ENCODE data around the gene FOXP1. TPM values are rescaled to one million over a fixed set of nuclear protein-coding genes. Genes with fewer than 3 reads are reported as not detected.

The FOXP1 gene
- total RNA-seq, 4 donors from 2014 or later = 86.4 to 107 (median 93.8) TPM

GRCh38 chr3:71351403-71352149 is 232.0 kb downstream of the FOXP1 start:
- DNase-seq (ENCODE audit: low spot score in 2 of 2) = no peak
- peaks cover 0 to 4% (median 0%) of the 10 kb centered on the region in 3 donors for H3K36me3 ChIP-seq
- H3K9me3 ChIP-seq = no peaks in the 10 kb centered on the region
- H3K27me3 ChIP-seq = no peaks in the 10 kb centered on the region
- TF ChIP-seq POLR2A (IDR thresholded peaks at IDR 0.05) (no peak), CTCF (IDR thresholded peaks at IDR 0.05) (no peak), EP300 (IDR thresholded peaks at IDR 0.05) (no peak)
- H3K4me3 ChIP-seq = no peak overlapping the region
- H3K4me1 ChIP-seq = peaks cover 0 to 11% (median 0%) of the 10 kb centered on the region in 4 donors
- WGBS, 2 donors = 91 to 98% methylated on average over 4 of the region's 4 CpGs
- H3K27ac ChIP-seq = no peak overlapping the region

GRCh38 chr3:71350998-71351397 is 232.5 kb downstream of the FOXP1 start:
- H3K4me3 ChIP-seq = no peak overlapping the region
- no peaks in the 10 kb centered on the region for H3K9me3 ChIP-seq
- no peak for DNase-seq (ENCODE audit: low spot score in 2 of 2)
- no peak overlapping the region for H3K27ac ChIP-seq
- H3K36me3 ChIP-seq = peaks cover 0 to 4% (median 0%) of the 10 kb centered on the region in 3 donors
- no peak for TF ChIP-seq POLR2A (IDR thresholded peaks at IDR 0.05)
- TF ChIP-seq EP300 (IDR thresholded peaks at IDR 0.05) = no peak
- TF ChIP-seq CTCF (IDR thresholded peaks at IDR 0.05) = no peak
- H3K4me1 ChIP-seq = peaks cover 0 to 15% (median 0%) of the 10 kb centered on the region in 4 donors
- 91 to 98% methylated on average over 4 of the region's 4 CpGs for WGBS, 2 donors
- no peaks in the 10 kb centered on the region for H3K27me3 ChIP-seq

GRCh38 chr3:71348831-71349230 is 234.7 kb downstream of the FOXP1 start:
- H3K4me1 ChIP-seq = peaks cover 0 to 22% (median 2%) of the 10 kb centered on the region in 4 donors
- no peak for DNase-seq (ENCODE audit: low spot score in 2 of 2)
- TF ChIP-seq CTCF (IDR thresholded peaks at IDR 0.05) (no peak), POLR2A (IDR thresholded peaks at IDR 0.05) (no peak), EP300 (IDR thresholded peaks at IDR 0.05) (no peak)
- no peaks in the 10 kb centered on the region for H3K36me3 ChIP-seq
- no peaks in the 10 kb centered on the region for H3K27me3 ChIP-seq
- no peaks in the 10 kb centered on the region for H3K9me3 ChIP-seq
- WGBS, 2 donors = 95 to 96% methylated on average over 2 of the region's 2 CpGs
- H3K4me3 ChIP-seq = no peak overlapping the region
- no peak overlapping the region for H3K27ac ChIP-seq

- no peak for DNase-seq (ENCODE audit: low spot score in 2 of 2)
- H3K27me3 ChIP-seq = no peaks in the 10 kb centered on the region
These were observed 235.4 kb downstream of the FOXP1 start for GRCh38 chr3:71348001-71348632.

More at GRCh38 chr3:71348001-71348632, 235.4 kb downstream of the FOXP1 start:
- WGBS, 2 donors = 83 to 84% methylated on average over 9 of the region's 9 CpGs
- Histone ChIP-seq H3K4me3 (no peak overlapping the region), H3K36me3 (no peaks in the 10 kb centered on the region), H3K4me1 (peaks cover 0 to 22% (median 2%) of the 10 kb centered on the region in 4 donors), H3K27ac (no peak overlapping the region), H3K9me3 (no peaks in the 10 kb centered on the region)
- TF ChIP-seq CTCF (IDR thresholded peaks at IDR 0.05) (no peak), POLR2A (IDR thresholded peaks at IDR 0.05) (no peak), EP300 (IDR thresholded peaks at IDR 0.05) (no peak)
